Measurements from ENCODE around the gene ANKH.
"Not testable (repeated sequence)": the region's sequence is repeated elsewhere in the genome, so short reads cannot be mapped to it uniquely, and the experiment has no call there.

Gene ANKH

DNA sequence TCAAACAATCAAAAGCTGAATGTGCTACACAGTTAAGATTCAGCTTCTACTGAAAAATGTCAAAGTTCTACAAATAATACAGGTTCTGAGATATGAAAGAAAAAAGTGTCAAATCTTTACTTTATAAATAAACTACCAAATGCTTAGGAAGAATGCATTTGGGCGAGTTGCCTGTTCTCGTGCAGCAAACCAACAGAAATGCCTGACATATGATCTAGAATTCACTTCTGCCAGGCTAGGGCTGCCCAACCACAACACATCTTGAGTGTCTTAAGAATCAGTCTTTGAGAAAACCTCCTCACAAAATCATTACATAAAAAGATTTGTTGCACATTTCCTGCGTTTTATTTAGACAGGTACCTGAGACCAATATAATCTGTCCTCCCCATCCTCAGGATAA is 42.2 kb downstream of the ANKH start:
- Histone ChIP-seq H2AFZ (ENCODE audit: low read length, unreplicated experiment) (no peak overlapping the region), H3K27me3 (ENCODE audit: insufficient read depth, low read length) (no peaks in the 10 kb centered on the region), H3K36me3 (ENCODE audit: insufficient read depth, low read length) (peaks cover 4% of the 10 kb centered on the region; the same call in 1 of the 2 replicates), H3K4me1 (ENCODE audit: control insufficient read depth, insufficient read depth, low read length, unreplicated experiment) (peaks cover 30% of the 10 kb centered on the region), H3K4me3 (ENCODE audit: low read depth, low read length) (no peak overlapping the region), H3K27ac (ENCODE audit: low read depth, low read length) (peak overlapping the region; percentile 82), H3K79me2 (ENCODE audit: control insufficient read depth, insufficient read depth, low read length, unreplicated experiment) (peaks cover 28% of the 10 kb centered on the region)

DNA sequence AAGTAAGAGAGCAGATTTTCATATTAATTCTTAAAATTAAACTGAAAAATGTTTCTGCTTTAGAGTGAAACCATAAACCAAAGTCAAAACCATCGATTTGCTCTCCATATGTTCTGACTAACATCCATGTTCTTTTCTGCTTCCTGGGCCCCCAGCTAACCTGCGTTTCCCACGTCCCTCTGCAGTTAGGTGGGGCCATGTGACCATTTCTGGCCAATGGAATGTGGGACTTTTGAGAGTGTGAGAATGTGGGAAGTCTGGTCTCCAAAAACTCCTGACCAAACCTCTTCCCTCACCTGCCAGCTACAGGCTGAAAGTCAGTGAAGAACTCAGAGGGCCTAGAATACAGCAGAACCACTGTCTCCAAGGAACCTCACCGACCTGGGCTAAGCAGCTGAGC is 44.9 kb downstream of the ANKH start:
- Histone ChIP-seq H3K79me2 (ENCODE audit: control insufficient read depth, insufficient read depth, low read length, unreplicated experiment) (peaks cover 26% of the 10 kb centered on the region), H3K27me3 (ENCODE audit: insufficient read depth, low read length) (no peaks in the 10 kb centered on the region), H2AFZ (ENCODE audit: low read length, unreplicated experiment) (no peak overlapping the region), H3K4me1 (ENCODE audit: control insufficient read depth, insufficient read depth, low read length, unreplicated experiment) (peaks cover 51% of the 10 kb centered on the region), H3K36me3 (ENCODE audit: insufficient read depth, low read length) (peaks cover 4% of the 10 kb centered on the region; the same call in 1 of the 2 replicates), H3K27ac (ENCODE audit: low read depth, low read length) (no peak overlapping the region), H3K4me3 (ENCODE audit: low read depth, low read length) (no peak overlapping the region)

DNA sequence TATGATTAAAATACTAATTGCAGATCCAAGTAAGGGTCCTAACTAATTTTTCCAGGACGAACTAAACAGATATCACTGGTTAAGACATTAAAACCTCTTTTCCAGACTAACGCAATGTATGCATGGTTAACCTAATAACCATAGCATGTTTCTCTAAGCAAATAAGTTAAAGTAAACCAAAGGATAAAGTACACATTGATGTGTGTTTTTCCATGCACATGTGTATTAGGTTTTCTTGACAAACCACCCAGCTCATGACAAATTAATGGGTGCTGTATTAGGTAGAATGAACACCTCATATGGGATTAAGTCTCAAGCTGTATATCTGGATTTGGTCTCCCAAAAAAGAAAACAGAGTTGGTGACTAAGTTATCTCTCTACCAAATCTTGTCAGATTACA is 45.6 kb downstream of the ANKH start:
- no peak overlapping the region for H3K27ac ChIP-seq (ENCODE audit: low read depth, low read length)
- peaks cover 22% of the 10 kb centered on the region for H3K79me2 ChIP-seq (ENCODE audit: control insufficient read depth, insufficient read depth, low read length, unreplicated experiment)

DNA sequence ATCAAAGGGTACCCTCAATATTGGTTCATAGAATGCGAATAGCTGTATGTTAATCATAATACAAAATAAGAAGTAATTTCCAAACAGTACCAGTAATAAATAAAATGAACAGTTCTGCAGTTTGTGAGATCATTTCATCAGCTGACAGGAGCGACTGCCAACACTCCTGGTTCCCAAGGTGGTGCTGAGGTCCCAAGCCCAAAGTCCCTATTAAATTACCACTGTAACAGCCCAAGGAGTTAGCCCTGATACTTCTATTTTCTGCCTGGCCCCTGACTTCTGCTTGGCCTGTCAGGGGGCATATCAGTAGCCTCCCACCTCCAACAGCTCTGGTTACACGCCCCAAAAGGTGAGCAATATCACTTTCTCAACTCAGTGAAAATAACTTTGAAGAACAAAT is 47.1 kb downstream of the ANKH start:
- Histone ChIP-seq H3K4me1 (ENCODE audit: control insufficient read depth, insufficient read depth, low read length, unreplicated experiment) (peaks cover 37% of the 10 kb centered on the region), H3K4me3 (ENCODE audit: low read depth, low read length) (no peak overlapping the region), H3K27me3 (ENCODE audit: insufficient read depth, low read length) (no peaks in the 10 kb centered on the region), H2AFZ (ENCODE audit: low read length, unreplicated experiment) (no peak overlapping the region), H3K79me2 (ENCODE audit: control insufficient read depth, insufficient read depth, low read length, unreplicated experiment) (peaks cover 17% of the 10 kb centered on the region), H3K27ac (ENCODE audit: low read depth, low read length) (no peak overlapping the region), H3K36me3 (ENCODE audit: insufficient read depth, low read length) (peaks cover 4% of the 10 kb centered on the region; the same call in 1 of the 2 replicates)

More for the DNA sequence above, 45.6 kb downstream of the ANKH start:
- Histone ChIP-seq H3K4me3 (ENCODE audit: low read depth, low read length) (no peak overlapping the region), H3K4me1 (ENCODE audit: control insufficient read depth, insufficient read depth, low read length, unreplicated experiment) (peaks cover 51% of the 10 kb centered on the region), H2AFZ (ENCODE audit: low read length, unreplicated experiment) (no peak overlapping the region), H3K36me3 (ENCODE audit: insufficient read depth, low read length) (peaks cover 4% of the 10 kb centered on the region; the same call in 1 of the 2 replicates), H3K27me3 (ENCODE audit: insufficient read depth, low read length) (no peaks in the 10 kb centered on the region)

DNA sequence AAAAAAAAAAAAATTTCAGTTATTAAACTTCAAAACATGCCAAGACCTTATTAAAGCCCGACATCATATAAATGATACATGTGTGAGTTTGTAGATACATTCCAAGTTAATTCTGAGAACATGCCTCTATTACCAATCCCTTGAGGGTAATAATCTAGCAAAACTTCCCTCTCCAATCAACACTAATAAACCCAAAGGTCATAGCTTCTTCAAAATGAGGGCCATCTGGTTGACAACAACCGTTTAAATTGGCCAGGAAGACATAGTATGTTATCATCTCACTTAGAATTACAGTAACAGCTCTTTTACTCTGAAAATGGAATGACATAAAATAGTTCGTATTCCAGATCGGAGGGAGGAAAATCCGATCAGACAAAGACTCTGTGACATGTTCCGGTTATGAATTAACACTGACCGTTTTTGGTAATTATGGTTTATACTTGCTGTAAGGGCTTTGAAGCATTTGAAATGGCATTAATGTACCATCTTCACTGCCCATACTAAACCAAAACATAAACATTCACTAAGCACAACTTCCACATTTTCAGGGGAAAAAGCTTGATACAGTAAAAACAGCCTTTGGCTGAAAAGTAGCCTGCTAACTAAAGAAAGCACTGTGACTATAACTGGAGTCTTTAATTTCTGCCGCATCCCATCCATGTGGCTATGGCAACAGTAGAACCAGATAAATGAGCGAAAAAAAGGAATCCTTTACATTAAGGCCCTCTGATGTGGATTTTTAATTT is 50.3 kb downstream of the ANKH start:
- Histone ChIP-seq H2AFZ (ENCODE audit: low read length, unreplicated experiment) (peak overlapping the region; percentile 6), H3K79me2 (ENCODE audit: control insufficient read depth, insufficient read depth, low read length, unreplicated experiment) (peaks cover 16% of the 10 kb centered on the region), H3K27ac (ENCODE audit: low read depth, low read length) (peak overlapping the region; percentile 33), H3K27me3 (ENCODE audit: insufficient read depth, low read length) (no peaks in the 10 kb centered on the region), H3K36me3 (ENCODE audit: insufficient read depth, low read length) (no peaks in the 10 kb centered on the region), H3K4me3 (ENCODE audit: low read depth, low read length) (peak overlapping the region; percentile 1; the same call in 1 of the 2 replicates), H3K4me1 (ENCODE audit: control insufficient read depth, insufficient read depth, low read length, unreplicated experiment) (peaks cover 58% of the 10 kb centered on the region)

DNA sequence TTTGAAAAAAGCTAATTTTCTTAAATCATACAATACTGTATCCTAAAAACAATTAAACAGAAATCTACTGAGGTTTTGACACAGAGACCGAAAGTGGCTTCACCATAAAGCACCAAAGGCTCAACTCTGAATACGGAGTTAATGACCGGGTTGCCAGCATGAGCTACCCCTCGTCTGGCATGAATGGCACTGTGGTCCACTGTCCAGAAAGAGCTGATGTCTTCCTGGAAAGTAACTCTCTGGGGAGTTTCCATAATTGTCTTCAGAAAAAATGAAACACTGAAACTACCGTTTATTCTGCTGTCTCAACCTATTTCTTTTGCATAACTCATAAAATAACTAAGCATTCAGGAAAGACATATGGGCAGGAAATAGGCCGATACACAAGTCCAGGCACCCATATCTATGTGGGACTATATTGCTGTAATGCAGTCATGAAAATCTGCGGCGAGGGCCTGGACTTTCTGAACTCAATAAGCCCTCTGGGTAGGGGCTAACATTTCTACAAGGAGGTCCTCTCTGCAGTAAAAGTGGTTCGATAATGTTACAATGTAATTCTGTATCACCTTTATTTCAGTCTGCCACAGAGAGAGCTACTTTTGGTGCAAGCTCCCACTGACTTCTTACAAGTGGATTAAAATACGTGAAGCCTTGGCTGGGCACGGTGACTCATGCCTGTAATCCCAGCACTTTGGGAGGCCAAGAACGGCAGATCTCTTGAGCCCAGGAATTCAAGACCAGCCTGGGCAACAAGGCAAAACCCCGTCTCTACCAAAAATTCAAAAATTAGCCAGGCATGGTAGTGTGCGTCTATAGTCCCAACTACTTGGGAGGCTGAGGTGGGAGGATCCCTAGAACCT is 52.4 kb downstream of the ANKH start:
- Histone ChIP-seq H3K27me3 (ENCODE audit: insufficient read depth, low read length) (no peaks in the 10 kb centered on the region), H3K4me3 (ENCODE audit: low read depth, low read length) (no peak overlapping the region), H3K36me3 (ENCODE audit: insufficient read depth, low read length) (no peaks in the 10 kb centered on the region), H3K27ac (ENCODE audit: low read depth, low read length) (peak overlapping the region; percentile 2; the same call in 1 of the 2 replicates), H3K4me1 (ENCODE audit: control insufficient read depth, insufficient read depth, low read length, unreplicated experiment) (peaks cover 59% of the 10 kb centered on the region), H3K79me2 (ENCODE audit: control insufficient read depth, insufficient read depth, low read length, unreplicated experiment) (peaks cover 20% of the 10 kb centered on the region), H2AFZ (ENCODE audit: low read length, unreplicated experiment) (no peak overlapping the region)

DNA sequence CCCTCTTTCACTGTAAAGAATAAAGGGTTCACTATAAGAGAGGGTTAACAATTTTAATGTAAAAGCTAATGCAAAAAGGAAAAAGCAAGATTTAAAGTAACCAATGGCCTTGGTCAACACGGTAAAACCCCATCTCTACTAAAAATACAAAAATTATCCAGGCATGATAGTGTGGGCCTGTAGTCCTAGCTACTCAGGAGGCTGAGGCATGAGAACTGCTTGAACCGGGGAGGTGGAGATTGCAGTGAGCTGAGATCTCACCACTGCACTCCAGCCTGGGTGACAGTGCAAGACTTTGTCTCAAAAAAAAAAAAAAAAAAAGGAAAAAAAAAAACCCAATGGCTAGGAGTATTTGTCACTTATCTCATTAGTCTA is 53.8 kb downstream of the ANKH start:
- H3K27me3 ChIP-seq (ENCODE audit: insufficient read depth, low read length); H3K36me3 ChIP-seq (ENCODE audit: insufficient read depth, low read length); H2AFZ ChIP-seq (ENCODE audit: low read length, unreplicated experiment): not testable (repeated sequence)
- H3K4me1 ChIP-seq (ENCODE audit: control insufficient read depth, insufficient read depth, low read length, unreplicated experiment) = peaks cover 49% of the 10 kb centered on the region
- peaks cover 20% of the 10 kb centered on the region for H3K79me2 ChIP-seq (ENCODE audit: control insufficient read depth, insufficient read depth, low read length, unreplicated experiment)
- H3K4me3 ChIP-seq (ENCODE audit: low read depth, low read length) = peak overlapping the region; percentile 40; the same call in 1 of the 2 replicates
- peak overlapping the region; percentile 93 for H3K27ac ChIP-seq (ENCODE audit: low read depth, low read length)

DNA sequence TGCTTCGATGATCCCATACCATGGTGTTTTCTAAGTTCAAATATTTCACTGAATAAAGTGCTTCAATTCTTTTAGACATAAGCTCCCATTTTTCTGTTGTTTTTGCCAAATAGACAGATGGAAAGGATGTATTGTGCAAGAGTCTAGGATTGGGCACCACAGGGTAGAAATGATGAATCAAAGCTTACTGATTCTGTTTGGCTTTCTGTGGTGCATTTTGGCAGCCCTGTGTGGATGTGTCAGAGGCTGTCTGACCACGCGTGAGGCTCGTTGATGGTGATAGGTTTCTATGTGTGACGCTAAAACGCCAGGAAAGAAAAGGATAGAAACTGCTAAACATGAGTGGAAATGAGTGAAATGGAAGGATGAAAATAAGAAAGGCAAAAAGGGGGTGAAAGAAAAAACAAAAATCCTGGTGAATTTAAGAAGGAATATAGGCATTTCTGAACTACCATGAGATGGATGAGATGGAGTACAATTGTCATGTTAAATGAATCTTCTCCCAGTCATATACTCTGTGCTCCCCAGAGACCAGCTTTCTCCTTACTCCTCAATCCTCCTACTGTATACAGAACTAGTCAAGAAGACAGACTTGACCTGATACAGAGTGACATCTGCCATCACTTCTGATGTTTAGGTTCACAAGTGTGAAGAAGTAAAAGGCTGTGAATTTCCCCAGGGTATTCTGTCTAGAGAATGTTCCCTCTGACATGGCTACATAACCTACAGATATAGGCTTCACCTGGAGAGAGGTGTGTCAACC is 54.4 kb downstream of the ANKH start:
- H2AFZ ChIP-seq (ENCODE audit: low read length, unreplicated experiment) = no peak overlapping the region
- peak overlapping the region; percentile 93 for H3K27ac ChIP-seq (ENCODE audit: low read depth, low read length)
- peaks cover 44% of the 10 kb centered on the region for H3K4me1 ChIP-seq (ENCODE audit: control insufficient read depth, insufficient read depth, low read length, unreplicated experiment)
- no peaks in the 10 kb centered on the region for H3K36me3 ChIP-seq (ENCODE audit: insufficient read depth, low read length)
- H3K27me3 ChIP-seq (ENCODE audit: insufficient read depth, low read length) = no peaks in the 10 kb centered on the region
- H3K4me3 ChIP-seq (ENCODE audit: low read depth, low read length) = peak overlapping the region; percentile 56
- peaks cover 20% of the 10 kb centered on the region for H3K79me2 ChIP-seq (ENCODE audit: control insufficient read depth, insufficient read depth, low read length, unreplicated experiment)

DNA sequence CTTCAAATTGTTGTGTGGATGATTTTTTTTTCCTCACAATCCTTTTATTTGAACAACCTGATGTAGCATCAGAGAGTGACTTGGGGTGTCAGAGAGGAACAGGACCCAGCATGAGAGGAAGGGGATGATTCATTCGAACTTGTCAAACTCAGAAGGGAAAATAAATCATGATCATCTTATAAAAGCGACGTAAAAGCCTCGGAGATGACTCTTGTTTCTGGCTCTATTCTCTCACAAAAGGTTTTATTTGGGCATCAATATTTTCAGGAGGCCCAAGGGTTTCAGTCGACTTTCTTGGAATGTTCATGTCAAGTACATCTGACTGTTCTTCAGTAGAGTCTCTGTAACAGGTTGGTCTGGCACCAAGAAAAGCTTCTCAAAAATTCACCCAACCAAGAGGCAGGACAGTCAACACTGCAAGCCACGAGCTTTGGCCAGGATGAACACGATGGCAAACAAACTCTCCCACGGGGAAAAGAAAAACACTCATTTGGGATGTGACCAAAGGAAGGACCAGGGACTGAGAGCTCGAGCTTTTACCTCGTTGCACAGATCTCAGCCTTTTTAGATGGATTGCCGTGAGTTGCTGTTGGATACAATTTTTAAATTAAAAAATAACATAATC is 55.1 kb downstream of the ANKH start:
- Histone ChIP-seq H3K79me2 (ENCODE audit: control insufficient read depth, insufficient read depth, low read length, unreplicated experiment) (peaks cover 18% of the 10 kb centered on the region), H2AFZ (ENCODE audit: low read length, unreplicated experiment) (no peak overlapping the region), H3K36me3 (ENCODE audit: insufficient read depth, low read length) (no peaks in the 10 kb centered on the region), H3K27ac (ENCODE audit: low read depth, low read length) (peak overlapping the region; percentile 93), H3K4me3 (ENCODE audit: low read depth, low read length) (peak overlapping the region; percentile 56), H3K4me1 (ENCODE audit: control insufficient read depth, insufficient read depth, low read length, unreplicated experiment) (peaks cover 41% of the 10 kb centered on the region), H3K27me3 (ENCODE audit: insufficient read depth, low read length) (no peaks in the 10 kb centered on the region)

DNA sequence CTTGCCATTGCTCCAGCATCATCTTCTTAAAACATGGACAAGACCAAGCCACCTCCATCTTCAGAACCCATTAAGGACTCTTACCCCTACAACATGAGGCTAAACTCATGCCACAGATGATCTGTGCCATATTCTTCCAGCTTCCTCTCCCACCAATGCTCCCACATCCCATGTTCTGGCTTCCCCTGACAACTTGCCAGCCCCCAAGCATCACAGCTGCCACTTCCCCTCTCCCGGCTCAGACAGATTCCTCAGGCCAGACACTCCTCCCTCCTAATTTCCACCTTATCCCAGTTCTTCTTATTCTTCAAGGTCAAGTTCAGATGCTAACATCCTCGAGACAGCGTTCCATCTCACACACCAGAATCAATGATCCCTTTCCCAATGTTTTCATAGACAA is 57.8 kb downstream of the ANKH start:
- Histone ChIP-seq H3K4me1 (ENCODE audit: control insufficient read depth, insufficient read depth, low read length, unreplicated experiment) (peaks cover 51% of the 10 kb centered on the region), H3K27ac (ENCODE audit: low read depth, low read length) (no peak overlapping the region), H3K4me3 (ENCODE audit: low read depth, low read length) (no peak overlapping the region), H3K36me3 (ENCODE audit: insufficient read depth, low read length) (no peaks in the 10 kb centered on the region), H2AFZ (ENCODE audit: low read length, unreplicated experiment) (no peak overlapping the region), H3K27me3 (ENCODE audit: insufficient read depth, low read length) (no peaks in the 10 kb centered on the region), H3K79me2 (ENCODE audit: control insufficient read depth, insufficient read depth, low read length, unreplicated experiment) (peaks cover 17% of the 10 kb centered on the region)

Data from ACC112 (cell line).